Fibroblast of the aortic adventitia (primary cell): Measurements from ENCODE around the gene SGIP1. TPM values are rescaled to one million over a fixed set of nuclear protein-coding genes. Genes with fewer than 3 reads are reported as not detected.
"Not testable (repeated sequence)": the region's sequence is repeated elsewhere in the genome, so short reads cannot be mapped to it uniquely, and the experiment has no call there.

ENCODE experiments used
- DNase-seq: peaks from one replicate; pipeline ENCODE4 v3.0.0-alpha.2; 2010; ENCODE audit warnings: low read depth
- H3K4me3 ChIP-seq: 2 replicates; pipeline ENCODE4 v1.5.1; 2011; ENCODE audit warnings: low read depth, mild to moderate bottlenecking, control low read depth, low read length, moderate library complexity
- CTCF ChIP-seq: IDR thresholded peaks from 2 replicates; pipeline ENCODE4 v1.5.1; 2011; ENCODE audit warnings: mild to moderate bottlenecking, low read length, control low read depth, inconsistent platforms; ENCODE audit not compliant: insufficient read depth
- total RNA-seq: library from RNA; depleted of rRNA; stranded (reverse); fragments of >200 nt; gene quantifications from 2 replicates; pipeline ENCODE4 v1.2.3, GENCODE V29; 2012; ENCODE audit warnings: low replicate concordance

SGIP1 gene
- total RNA-seq, 1 donor = 21.1 TPM

DNA sequence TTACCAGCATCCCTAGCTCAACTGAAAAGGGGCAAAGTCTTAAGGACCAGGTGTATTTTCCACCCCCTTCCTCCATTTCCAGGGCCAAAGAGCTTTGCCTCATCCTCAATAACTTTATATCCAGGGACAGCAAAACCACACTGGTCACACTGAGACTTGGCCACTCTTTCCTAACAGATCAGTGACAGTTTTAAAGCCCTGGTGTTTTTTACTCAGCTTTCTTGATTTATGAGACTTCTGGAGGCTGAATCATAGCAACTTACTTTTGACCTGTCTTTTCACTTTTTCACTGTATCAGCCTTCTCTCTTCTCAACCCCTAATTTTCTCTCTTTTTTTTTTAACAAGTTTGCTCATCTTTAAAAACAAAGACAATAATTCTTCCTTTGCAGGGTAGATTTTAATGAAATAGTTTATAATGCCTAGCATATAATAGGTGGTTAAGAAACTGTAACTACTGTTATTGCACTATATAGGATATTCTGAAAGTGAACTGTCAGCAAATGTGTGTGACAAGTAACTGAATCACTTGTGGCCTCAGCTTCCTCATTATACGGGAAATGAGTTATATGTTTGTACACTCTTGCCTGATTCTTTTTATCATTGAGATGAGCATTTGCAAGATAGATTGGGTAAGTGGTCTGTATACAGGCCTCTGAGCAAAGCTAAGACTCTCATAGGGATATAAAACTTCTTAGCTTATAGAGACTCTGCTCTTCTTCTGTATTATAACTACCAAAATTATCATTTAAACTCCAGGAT is 198.6 kb downstream of the SGIP1 start:
- TF ChIP-seq CTCF = no peak
- no peak for DNase-seq
- no peak overlapping the region for H3K4me3 ChIP-seq

GRCh38 chr1:66733348-66734017 is 199.5 kb downstream of the SGIP1 start:
- TF ChIP-seq CTCF = no peak
- peak; percentile 41 for DNase-seq
- H3K4me3 ChIP-seq = no peak overlapping the region

DNA sequence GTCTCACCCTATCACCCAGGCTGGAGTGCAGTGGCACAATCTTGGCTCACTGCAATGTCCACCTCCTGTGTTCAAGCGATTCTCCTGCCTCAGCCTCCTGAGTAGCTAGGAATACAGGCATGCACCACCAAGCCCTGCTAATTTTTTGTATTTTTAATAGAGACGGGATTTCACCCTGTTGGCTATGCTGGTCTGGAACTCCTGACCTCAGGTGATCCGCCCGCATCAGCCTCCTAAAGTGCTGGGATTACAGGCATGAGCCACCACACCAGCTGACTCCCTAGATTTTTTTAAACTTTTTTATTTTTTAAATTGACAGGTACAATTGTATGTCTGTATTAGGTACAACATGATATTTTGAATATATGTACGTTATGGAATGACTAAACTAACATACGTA is 200.6 kb downstream of the SGIP1 start:
- DNase-seq, H3K4me3 ChIP-seq: not testable (repeated sequence)

DNA sequence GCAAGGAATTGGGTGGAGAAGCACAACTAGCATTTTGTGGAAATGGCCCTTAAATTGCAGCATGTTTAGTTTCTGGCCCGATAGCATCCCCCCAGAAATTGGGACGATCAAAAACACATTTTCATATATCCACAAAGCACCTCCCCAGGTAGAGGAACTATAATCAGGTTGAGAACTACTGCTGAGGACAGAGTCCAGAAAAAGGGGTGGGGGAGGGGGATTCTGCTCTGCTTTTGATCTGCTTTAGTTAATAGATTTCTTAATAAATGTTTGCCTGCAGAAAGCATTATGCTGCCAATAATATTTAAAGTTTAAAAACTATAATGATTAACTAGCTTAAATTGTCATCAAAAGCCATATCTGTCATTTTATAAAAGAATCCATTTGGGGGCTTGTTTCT is 203.9 kb downstream of the SGIP1 start:
- no peak for DNase-seq
- no peak for TF ChIP-seq CTCF
- no peak overlapping the region for H3K4me3 ChIP-seq

DNA sequence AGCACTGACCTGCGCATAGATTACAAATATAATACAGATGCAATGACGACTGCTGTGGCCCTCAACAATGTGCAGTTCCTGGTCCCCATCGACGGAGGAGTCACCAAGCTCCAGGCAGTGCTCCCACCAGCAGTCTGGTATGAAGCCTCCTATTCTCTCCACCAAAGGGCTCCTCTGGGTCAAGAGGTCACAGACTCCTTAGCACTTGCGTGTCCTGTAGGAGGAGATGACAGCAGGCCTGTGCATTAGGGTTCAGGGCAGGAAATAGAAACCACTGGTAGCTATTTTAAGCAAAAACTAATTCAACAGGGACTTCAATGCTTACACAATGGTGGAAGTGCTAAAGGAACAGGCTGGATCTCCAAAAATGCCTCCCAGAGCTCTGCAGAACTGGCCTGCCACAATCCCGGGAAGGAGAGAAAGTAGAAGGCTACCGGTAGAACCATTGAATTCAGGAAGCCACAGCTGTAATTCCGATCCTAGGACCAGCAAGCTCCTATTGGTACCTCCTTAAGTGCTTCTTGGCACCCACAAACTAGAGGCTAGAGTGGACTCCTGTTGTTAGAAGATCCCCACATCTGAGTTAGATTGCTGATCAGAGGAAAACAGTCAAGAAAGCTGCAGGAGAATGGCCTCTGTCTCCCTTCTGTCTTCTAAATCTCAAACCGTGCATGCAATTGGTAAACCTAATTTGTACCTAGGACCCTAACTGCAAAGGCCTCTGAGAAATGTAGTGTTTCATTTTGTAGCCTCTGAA is 205.6 kb downstream of the SGIP1 start:
- no peak for TF ChIP-seq CTCF
- no peak overlapping the region for H3K4me3 ChIP-seq
- DNase-seq = no peak

GRCh38 chr1:66745451-66745850 is 211.5 kb downstream of the SGIP1 start:
- DNase-seq = no peak
- H3K4me3 ChIP-seq = no peak overlapping the region
- no peak for TF ChIP-seq CTCF

DNA sequence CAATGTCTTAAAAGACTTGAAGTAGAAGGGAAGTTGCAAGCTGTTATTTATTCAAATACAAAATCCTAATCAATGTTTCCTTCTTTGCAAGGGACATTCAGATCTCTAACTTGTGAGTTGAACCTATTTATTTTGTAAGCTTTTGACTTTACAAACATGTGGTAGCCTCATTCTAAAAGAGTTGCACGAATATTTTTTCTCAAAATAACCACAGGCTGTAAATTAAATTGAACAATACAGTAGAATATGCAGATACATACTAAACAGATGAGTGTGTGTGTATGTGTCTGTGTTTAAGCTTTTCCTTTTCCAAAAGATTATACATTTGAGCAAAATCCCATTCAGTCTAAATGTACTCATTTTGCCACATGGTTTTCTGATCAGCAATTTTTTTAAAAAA is 213.5 kb downstream of the SGIP1 start:
- TF ChIP-seq CTCF = no peak
- peak; percentile 18 for DNase-seq
- H3K4me3 ChIP-seq = no peak overlapping the region
